Ecto neural progenitor cell (in vitro differentiated cells): Measurements from ENCODE around the gene OSTF1.

Source experiments
- DNase-seq: peaks from one replicate; pipeline ENCODE4 v3.0.0-alpha.2; 2018; ENCODE audit warnings: low spot score

OSTF1 gene

GRCh38 chr9:75167281-75167680, 79.0 kb downstream of the OSTF1 start:
- no peak for DNase-seq

GRCh38 chr9:75168270-75169178, 80.2 kb downstream of the OSTF1 start:
- DNase-seq: no peak

GRCh38 chr9:75169623-75170022, 81.3 kb downstream of the OSTF1 start:
- DNase-seq: no peak

DNA sequence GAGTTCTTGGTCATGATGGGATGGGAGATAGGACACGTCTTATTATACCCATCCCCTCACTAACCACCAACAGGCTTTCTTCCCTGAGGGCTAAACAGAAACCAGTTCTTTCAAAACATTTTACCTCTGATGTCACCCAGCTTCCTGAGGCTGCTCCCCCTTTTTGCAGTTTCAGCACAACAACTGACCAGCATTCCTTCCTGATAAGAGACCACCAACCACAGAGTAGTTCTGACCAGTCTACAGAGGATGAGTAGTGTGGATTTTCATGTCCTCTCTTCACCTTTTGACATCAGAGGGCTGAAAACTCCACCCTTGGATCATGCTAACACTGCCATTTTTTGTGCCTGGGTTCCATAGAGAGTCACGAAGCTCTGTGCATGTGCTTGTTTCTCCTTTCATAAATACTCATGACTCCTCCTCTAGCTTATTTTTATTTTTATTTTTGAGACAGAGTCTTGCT, 82.6 kb downstream of the OSTF1 start:
- DNase-seq: no peak

- no peak for DNase-seq
These were observed 87.1 kb downstream of the OSTF1 start for GRCh38 chr9:75175395-75175794.

GRCh38 chr9:75176037-75176436, 87.7 kb downstream of the OSTF1 start:
- no peak for DNase-seq

DNA sequence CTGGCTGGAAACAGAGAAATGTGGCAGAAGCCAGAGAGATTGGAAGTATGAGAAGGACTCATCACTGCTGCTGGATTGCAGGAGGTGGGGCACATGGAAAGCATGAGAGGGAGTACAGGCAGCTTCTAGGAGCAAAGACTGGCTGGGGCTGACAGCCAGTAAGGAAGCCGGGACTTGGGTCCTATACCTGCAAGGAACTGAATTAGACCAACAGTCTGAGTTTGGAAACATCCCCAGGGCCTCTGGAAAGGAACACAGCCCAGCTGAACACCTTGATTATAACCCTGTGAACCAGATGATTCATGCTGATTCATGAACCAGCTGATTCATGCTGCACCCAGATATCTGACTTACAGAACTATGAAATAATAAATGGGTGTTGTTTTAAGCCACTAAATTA, 93.4 kb downstream of the OSTF1 start:
- DNase-seq: no peak

GRCh38 chr9:75183306-75183705, 95.0 kb downstream of the OSTF1 start:
- no peak for DNase-seq

- no peak for DNase-seq
These were observed 96.2 kb downstream of the OSTF1 start for GRCh38 chr9:75184471-75184870.

DNA sequence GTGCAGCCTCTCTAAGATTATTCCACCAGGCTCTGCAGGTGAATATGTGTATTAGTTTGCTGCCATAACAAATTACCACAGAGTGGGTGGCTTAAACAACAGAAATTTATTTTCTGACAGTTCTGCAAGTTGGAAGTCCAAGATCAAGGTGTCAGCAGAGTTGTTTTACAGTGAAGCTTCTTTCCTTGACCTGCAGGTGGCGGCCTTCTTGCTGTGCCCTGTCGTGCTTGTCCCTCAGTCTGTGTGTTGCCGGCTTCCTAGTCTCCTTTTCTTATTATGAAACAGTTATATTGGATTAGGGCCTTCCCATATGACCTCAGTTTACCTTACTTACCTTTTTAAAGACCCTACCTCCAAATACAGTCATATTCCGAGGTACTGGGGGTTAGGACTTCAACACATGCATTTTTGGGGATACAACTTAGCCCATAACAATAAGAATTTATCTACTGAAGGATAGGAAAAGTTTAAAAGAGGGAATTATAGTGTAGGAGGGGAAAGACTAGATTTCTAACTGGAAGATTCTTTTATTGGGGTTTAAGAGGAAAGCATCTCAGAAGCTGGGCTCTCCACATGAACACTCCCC, 97.4 kb downstream of the OSTF1 start:
- DNase-seq: no peak

- DNase-seq: no peak
These were observed 98.6 kb downstream of the OSTF1 start for GRCh38 chr9:75186767-75187380.

DNA sequence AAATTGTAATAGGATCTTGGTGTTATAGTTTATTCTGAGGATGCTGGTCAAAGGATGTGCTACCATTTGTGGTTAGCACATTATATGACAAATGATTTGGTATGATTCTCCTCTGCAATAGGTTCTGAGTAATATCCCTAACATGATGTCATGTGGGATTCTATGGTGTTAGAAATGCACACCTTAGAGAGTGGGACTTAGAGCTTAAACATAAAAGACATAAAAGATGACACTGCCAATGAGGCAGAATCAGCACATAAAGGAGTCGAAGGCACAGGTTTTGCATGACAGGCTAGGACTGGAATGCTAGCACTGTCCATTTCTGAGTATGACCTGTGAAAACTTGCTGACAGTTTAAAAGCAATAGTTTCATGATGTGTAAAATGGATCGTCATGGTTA, 100.4 kb downstream of the OSTF1 start:
- DNase-seq: no peak

DNA sequence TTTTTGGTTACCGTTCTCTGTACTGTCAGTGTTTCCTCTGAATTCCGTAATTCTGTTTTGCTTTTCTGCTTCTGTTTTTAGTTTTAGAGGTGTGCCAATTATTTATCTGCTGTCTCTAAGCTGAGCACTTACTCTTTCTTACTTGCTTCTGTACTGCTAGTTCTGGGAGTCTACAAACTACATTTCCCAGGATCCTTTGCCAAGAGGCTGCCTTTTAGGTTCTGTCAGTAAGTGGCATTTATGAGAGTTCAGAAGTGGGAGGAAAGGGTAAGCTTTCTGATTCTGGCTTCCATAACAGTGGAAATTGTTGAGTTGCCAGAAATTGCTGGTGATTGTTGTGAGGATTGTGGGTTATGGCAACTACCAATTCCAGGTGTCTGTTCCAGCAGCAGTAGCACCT, 102.4 kb downstream of the OSTF1 start:
- no peak for DNase-seq
